CD8-positive, alpha-beta memory T cell (primary cell): ENCODE measurements around the gene PLA2G4A. TPM values are rescaled to one million over a fixed set of nuclear protein-coding genes. Genes with fewer than 3 reads are reported as not detected.

Source experiments
- CTCF ChIA-PET: fragments of 350-600 bp; sonication (Branson Sonifier 250); formaldehyde crosslinking; loops from one replicate; lab custom pipeline; 2021; ENCODE audit warnings: antibody characterized with exemption; lab: Charles Lee
- POLR2A ChIA-PET: fragments of 350-600 bp; sonication (Branson Sonifier 250); formaldehyde crosslinking; loops from one replicate; lab custom pipeline; 2021; ENCODE audit warnings: antibody characterized with exemption; lab: Charles Lee
- DNase-seq, 5 donors: peaks; one replicate each; pipeline versions ENCODE4 v3.0.0 to v3.0.0-alpha.2; 2020 to 2022; ENCODE audit warnings: mixed read lengths in 1 of 5
- H3K27ac ChIP-seq: one replicate; pipeline ENCODE4 v1.7.0; 2013; ENCODE audit warnings: low read depth, mild to moderate bottlenecking, low read length, moderate library complexity
- H3K27me3 ChIP-seq: 2 replicates; pipeline ENCODE4 v1.7.0; 2013; ENCODE audit warnings: low read length, mild to moderate bottlenecking; ENCODE audit not compliant: insufficient read depth, poor library complexity, severe bottlenecking
- H3K36me3 ChIP-seq: 2 replicates; pipeline ENCODE4 v1.7.0; 2013; ENCODE audit warnings: mild to moderate bottlenecking, low read length, moderate library complexity; ENCODE audit not compliant: insufficient read depth
- H3K4me1 ChIP-seq: 2 replicates; pipeline ENCODE4 v1.7.0; 2013; ENCODE audit warnings: mild to moderate bottlenecking, low read length, moderate library complexity; ENCODE audit not compliant: insufficient read depth
- H3K4me3 ChIP-seq: 2 replicates; pipeline ENCODE4 v1.7.0; 2013; ENCODE audit warnings: mild to moderate bottlenecking, low read length
- H3K9me3 ChIP-seq: 2 replicates; pipeline ENCODE4 v1.7.0; 2013; ENCODE audit warnings: mild to moderate bottlenecking, low read length
- H3K27ac Mint-ChIP-seq, 8 donors: one replicate each; pipeline ENCODE4 v1.8.0; 2020 to 2021; ENCODE audit warnings: mixed read lengths in 8 of 8, mild to moderate bottlenecking in 6 of 8, inconsistent platforms in 3 of 8, moderate library complexity in 3 of 8
- H3K27me3 Mint-ChIP-seq, 2 donors: one replicate each; pipeline ENCODE4 v1.8.0; 2020 to 2021; ENCODE audit warnings: mixed read lengths in 2 of 2, mild to moderate bottlenecking in 1 of 2, moderate library complexity in 1 of 2
- H3K36me3 Mint-ChIP-seq, 3 donors: one replicate each; pipeline ENCODE4 v1.8.0; 2020 to 2021; ENCODE audit warnings: mixed read lengths in 3 of 3, inconsistent platforms in 1 of 3, mild to moderate bottlenecking in 1 of 3
- H3K4me1 Mint-ChIP-seq, 3 donors: one replicate each; pipeline ENCODE4 v1.8.0; 2020 to 2021; ENCODE audit warnings: mixed read lengths in 3 of 3, inconsistent platforms in 1 of 3, mild to moderate bottlenecking in 1 of 3
- H3K4me3 Mint-ChIP-seq, 7 donors: one replicate each; pipeline ENCODE4 v1.8.0; 2020 to 2021; ENCODE audit warnings: mixed read lengths in 7 of 7, mild to moderate bottlenecking in 6 of 7, moderate library complexity in 4 of 7, inconsistent platforms in 2 of 7
- H3K9me3 Mint-ChIP-seq, 5 donors: one replicate each; pipeline ENCODE4 v1.8.0; 2020 to 2022; ENCODE audit warnings: mixed read lengths in 5 of 5, mild to moderate bottlenecking in 3 of 5, moderate library complexity in 2 of 5, inconsistent platforms in 1 of 5
- polyA plus RNA-seq: library from polyadenylated mRNA; unstranded; fragments of 300-500 nt; fragmentation: Illumina TruSeq; gene quantifications from one replicate; pipeline ENCODE4 v1.2.3, GENCODE V29; 2021
- total RNA-seq, 2 experiments: library from RNA; stranded (reverse); gene quantifications; one replicate each; pipeline ENCODE4 v1.2.3, GENCODE V29; 2021

PLA2G4A gene
- total and polyA plus RNA-seq, 3 experiments from 2014 or later: 1.1 to 1.5 TPM; not detected in 1

DNA sequence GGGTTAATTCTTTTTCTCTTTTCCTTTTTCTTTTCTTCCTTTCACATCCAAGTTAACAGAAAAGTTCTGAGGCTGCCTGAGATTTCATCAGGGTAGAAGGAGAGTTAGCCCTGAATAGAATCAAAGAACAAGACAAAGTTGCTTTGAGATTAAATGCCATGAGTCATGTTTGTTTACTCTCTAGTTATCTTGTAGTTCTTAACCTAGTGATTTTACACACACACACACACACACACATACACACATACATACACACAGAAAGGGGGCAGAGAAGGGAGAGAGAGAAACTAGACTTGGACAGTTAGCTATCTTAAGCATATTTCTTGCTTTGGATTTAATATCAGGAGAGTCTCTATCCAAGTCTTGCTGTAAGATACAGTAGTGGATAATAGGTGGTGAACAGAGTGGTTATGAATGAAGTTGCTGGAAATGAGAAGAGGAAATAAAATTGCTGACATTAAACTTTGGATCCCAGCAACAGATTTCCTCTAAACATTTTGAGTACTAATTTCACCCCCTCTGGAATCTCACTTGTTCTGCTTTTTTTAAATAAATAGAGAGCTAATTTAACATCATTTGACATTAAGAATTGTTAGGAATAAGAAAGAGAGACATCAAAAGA lies 19.9 kb downstream of the PLA2G4A start:
- Mint-ChIP-seq H3K36me3 (no peaks in the 10 kb centered on the region), H3K9me3 (peaks cover 0 to 3% (median 0%) of the 10 kb centered on the region in 5 donors), H3K27me3 (no peaks in the 10 kb centered on the region), H3K4me3 (no peak overlapping the region), H3K4me1 (no peaks in the 10 kb centered on the region), H3K27ac (no peak overlapping the region)
- no peak overlapping the region for H3K27ac ChIP-seq
- H3K4me1 ChIP-seq: no peaks in the 10 kb centered on the region
- ChIA-PET CTCF (no interaction called here), POLR2A (no interaction called here)
- H3K27me3 ChIP-seq: no peaks in the 10 kb centered on the region
- no peak overlapping the region for H3K4me3 ChIP-seq
- H3K9me3 ChIP-seq: no peaks in the 10 kb centered on the region
- no peak for DNase-seq
- no peaks in the 10 kb centered on the region for H3K36me3 ChIP-seq

- no peaks in the 10 kb centered on the region for H3K9me3 ChIP-seq
- no peak overlapping the region for H3K27ac Mint-ChIP-seq
- no peaks in the 10 kb centered on the region for H3K27me3 Mint-ChIP-seq
- no peaks in the 10 kb centered on the region for H3K27me3 ChIP-seq
- H3K27ac ChIP-seq: no peak overlapping the region
- no peaks in the 10 kb centered on the region for H3K4me1 Mint-ChIP-seq
- no peak overlapping the region for H3K4me3 Mint-ChIP-seq
- no peak for DNase-seq
- no peaks in the 10 kb centered on the region for H3K4me1 ChIP-seq
- CTCF ChIA-PET: no interaction called here
- H3K9me3 Mint-ChIP-seq: peaks cover 0 to 3% (median 0%) of the 10 kb centered on the region in 5 donors
- H3K4me3 ChIP-seq: no peak overlapping the region
- H3K36me3 ChIP-seq: no peaks in the 10 kb centered on the region
- no peaks in the 10 kb centered on the region for H3K36me3 Mint-ChIP-seq
- POLR2A ChIA-PET: no interaction called here
Measured at GRCh38 chr1:186849271-186849671, 20.5 kb downstream of the PLA2G4A start.

DNA sequence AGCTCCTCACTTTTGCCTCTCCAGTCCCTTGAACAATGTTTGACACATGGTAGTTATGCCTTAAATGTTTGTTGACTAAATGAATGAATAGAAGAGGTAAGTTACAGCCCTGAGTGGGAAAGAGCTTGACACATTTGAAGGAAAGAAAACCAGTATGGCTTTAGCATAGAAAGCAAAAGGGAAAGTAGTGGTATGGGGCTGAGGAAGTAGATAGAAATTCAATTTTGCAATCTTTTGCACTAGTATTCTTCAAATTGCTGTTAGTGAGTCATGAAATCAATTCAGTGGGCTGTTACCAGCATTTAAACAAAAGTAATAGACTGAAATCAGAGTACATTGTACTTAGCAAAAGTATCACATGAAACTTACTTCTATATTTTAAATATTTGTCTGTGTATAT lies 21.1 kb downstream of the PLA2G4A start:
- H3K4me1 ChIP-seq: no peaks in the 10 kb centered on the region
- H3K27ac ChIP-seq: no peak overlapping the region
- H3K36me3 ChIP-seq: no peaks in the 10 kb centered on the region
- H3K27me3 ChIP-seq: no peaks in the 10 kb centered on the region
- POLR2A ChIA-PET: no interaction called here
- H3K4me3 ChIP-seq: no peak overlapping the region
- Mint-ChIP-seq H3K4me1 (no peaks in the 10 kb centered on the region), H3K9me3 (peaks cover 0 to 3% (median 0%) of the 10 kb centered on the region in 5 donors), H3K36me3 (no peaks in the 10 kb centered on the region), H3K27ac (no peak overlapping the region), H3K27me3 (no peaks in the 10 kb centered on the region), H3K4me3 (no peak overlapping the region)
- H3K9me3 ChIP-seq: no peaks in the 10 kb centered on the region
- no peak for DNase-seq
- CTCF ChIA-PET: no interaction called here

GRCh38 chr1:186854102-186854501 lies 25.4 kb downstream of the PLA2G4A start:
- Histone ChIP-seq H3K9me3 (no peaks in the 10 kb centered on the region), H3K27ac (no peak overlapping the region), H3K36me3 (no peaks in the 10 kb centered on the region), H3K4me1 (no peaks in the 10 kb centered on the region), H3K4me3 (no peak overlapping the region), H3K27me3 (no peaks in the 10 kb centered on the region)
- Mint-ChIP-seq H3K27me3 (no peaks in the 10 kb centered on the region), H3K36me3 (no peaks in the 10 kb centered on the region), H3K9me3 (peaks cover 0 to 6% (median 0%) of the 10 kb centered on the region in 5 donors), H3K4me3 (no peak overlapping the region), H3K4me1 (no peaks in the 10 kb centered on the region), H3K27ac (no peak overlapping the region)
- DNase-seq: no peak
- CTCF ChIA-PET: no interaction called here
- POLR2A ChIA-PET: no interaction called here

DNA sequence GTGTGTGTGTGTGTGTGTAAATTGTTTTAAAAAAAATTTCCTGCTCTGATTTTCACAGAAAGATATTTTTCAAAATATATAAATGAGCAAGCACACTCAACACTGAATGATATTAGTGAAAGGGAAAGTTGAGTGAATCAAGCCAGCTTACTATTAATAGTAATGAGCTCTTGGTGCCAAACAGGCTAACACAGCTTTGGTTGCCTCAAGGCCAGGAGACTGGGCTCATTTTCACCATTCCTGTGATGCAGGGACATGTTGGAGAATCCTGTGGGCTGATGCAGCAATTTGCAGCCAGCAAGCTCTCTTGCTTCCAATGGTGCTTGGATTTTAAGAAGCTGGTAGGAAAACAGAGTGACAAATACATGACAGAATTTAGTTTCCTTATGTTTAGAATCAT lies 30.2 kb downstream of the PLA2G4A start:
- no peak overlapping the region for H3K4me3 Mint-ChIP-seq
- ChIA-PET POLR2A (no interaction called here), CTCF (no interaction called here)
- H3K27me3 Mint-ChIP-seq: no peaks in the 10 kb centered on the region
- no peak overlapping the region for H3K4me3 ChIP-seq
- peaks cover 0 to 4% (median 3%) of the 10 kb centered on the region in 5 donors for H3K9me3 Mint-ChIP-seq
- no peak for DNase-seq
- no peaks in the 10 kb centered on the region for H3K4me1 Mint-ChIP-seq
- H3K27ac Mint-ChIP-seq: no peak overlapping the region
- H3K36me3 ChIP-seq: no peaks in the 10 kb centered on the region
- no peak overlapping the region for H3K27ac ChIP-seq
- H3K9me3 ChIP-seq: no peaks in the 10 kb centered on the region
- no peaks in the 10 kb centered on the region for H3K36me3 Mint-ChIP-seq
- H3K4me1 ChIP-seq: no peaks in the 10 kb centered on the region
- no peaks in the 10 kb centered on the region for H3K27me3 ChIP-seq

DNA sequence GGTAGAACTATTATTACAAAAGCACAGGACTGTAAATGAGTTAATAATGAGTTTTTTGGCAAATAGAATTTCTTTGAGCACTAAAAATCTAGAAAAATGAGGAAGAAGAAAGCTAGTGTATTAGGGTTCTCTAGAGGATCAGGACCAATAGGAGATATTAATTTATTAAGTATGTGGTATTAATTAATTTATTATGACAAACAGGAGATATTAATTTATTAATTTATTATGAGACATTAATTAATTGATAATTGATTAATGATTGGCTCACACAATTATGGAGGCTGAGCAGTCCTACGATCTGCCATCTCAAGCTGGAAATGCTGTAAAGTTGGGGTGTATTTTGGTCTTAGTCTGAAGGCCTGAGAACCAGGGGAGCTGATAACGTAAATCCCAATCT lies 31.2 kb downstream of the PLA2G4A start:
- ChIA-PET POLR2A (no interaction called here), CTCF (no interaction called here)
- H3K4me1 ChIP-seq: no peaks in the 10 kb centered on the region
- H3K4me1 Mint-ChIP-seq: no peaks in the 10 kb centered on the region
- no peak for DNase-seq
- H3K4me3 ChIP-seq: no peak overlapping the region
- no peak overlapping the region for H3K27ac Mint-ChIP-seq
- H3K9me3 ChIP-seq: no peaks in the 10 kb centered on the region
- H3K27me3 ChIP-seq: no peaks in the 10 kb centered on the region
- no peaks in the 10 kb centered on the region for H3K36me3 Mint-ChIP-seq
- peaks cover 0 to 4% (median 3%) of the 10 kb centered on the region in 5 donors for H3K9me3 Mint-ChIP-seq
- H3K27ac ChIP-seq: no peak overlapping the region
- H3K27me3 Mint-ChIP-seq: no peaks in the 10 kb centered on the region
- no peaks in the 10 kb centered on the region for H3K36me3 ChIP-seq
- no peak overlapping the region for H3K4me3 Mint-ChIP-seq

DNA sequence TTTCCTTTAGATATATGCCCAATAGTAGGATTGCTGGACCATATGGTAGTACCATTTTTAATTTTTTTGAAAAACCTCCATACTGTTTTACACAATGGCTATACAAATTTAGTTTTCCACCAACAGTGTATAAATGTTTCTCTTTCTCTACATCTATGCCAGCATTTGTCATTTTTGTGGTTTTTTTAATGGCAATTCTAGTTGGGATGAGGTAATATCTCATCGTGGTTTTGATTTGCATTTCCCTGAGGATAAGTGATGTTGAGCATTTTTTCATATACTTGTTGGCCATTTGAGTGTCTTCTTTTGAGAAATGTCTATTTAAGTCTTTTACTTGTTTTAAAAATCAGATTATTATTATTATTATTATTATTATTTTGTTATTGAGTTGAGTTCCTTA lies 35.5 kb downstream of the PLA2G4A start:
- H3K4me3 Mint-ChIP-seq: no peak overlapping the region
- Histone ChIP-seq H3K4me1 (no peaks in the 10 kb centered on the region), H3K36me3 (no peaks in the 10 kb centered on the region), H3K27me3 (no peaks in the 10 kb centered on the region), H3K9me3 (no peaks in the 10 kb centered on the region), H3K4me3 (no peak overlapping the region), H3K27ac (no peak overlapping the region)
- CTCF ChIA-PET: no interaction called here
- H3K4me1 Mint-ChIP-seq: peaks cover 1 to 4% (median 4%) of the 10 kb centered on the region in 3 donors
- H3K36me3 Mint-ChIP-seq: no peaks in the 10 kb centered on the region
- H3K27ac Mint-ChIP-seq: no peak overlapping the region
- POLR2A ChIA-PET: no interaction called here
- DNase-seq: no peak
- H3K9me3 Mint-ChIP-seq: peaks cover 0 to 9% (median 0%) of the 10 kb centered on the region in 5 donors
- H3K27me3 Mint-ChIP-seq: no peaks in the 10 kb centered on the region

DNA sequence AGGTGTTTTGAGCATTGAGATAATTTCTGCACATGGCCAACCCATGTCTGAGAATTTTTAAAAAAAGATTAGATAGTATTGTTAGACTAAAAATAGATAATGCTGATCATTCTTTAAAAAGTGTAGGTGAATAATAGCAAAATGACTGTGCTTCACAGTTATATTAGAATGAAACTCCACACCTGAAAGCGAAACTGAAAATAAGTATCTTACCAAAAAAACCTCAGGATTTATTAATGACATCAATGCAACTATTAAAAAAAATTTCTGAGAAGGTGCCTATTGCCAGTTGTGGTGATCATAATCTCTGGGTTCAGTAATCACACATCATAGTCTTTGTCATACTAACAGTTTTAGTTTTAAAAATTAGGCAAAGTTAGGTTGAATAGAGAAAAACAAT lies 36.5 kb downstream of the PLA2G4A start:
- H3K27ac Mint-ChIP-seq: no peak overlapping the region
- POLR2A ChIA-PET: no interaction called here

More for the DNA sequence above, 36.5 kb downstream of the PLA2G4A start:
- no peak overlapping the region for H3K4me3 Mint-ChIP-seq
- no peaks in the 10 kb centered on the region for H3K36me3 Mint-ChIP-seq
- Histone ChIP-seq H3K36me3 (no peaks in the 10 kb centered on the region), H3K27me3 (no peaks in the 10 kb centered on the region), H3K4me3 (no peak overlapping the region), H3K4me1 (no peaks in the 10 kb centered on the region), H3K27ac (no peak overlapping the region), H3K9me3 (no peaks in the 10 kb centered on the region)
- no peak for DNase-seq
- peaks cover 0 to 9% (median 0%) of the 10 kb centered on the region in 5 donors for H3K9me3 Mint-ChIP-seq
- H3K27me3 Mint-ChIP-seq: no peaks in the 10 kb centered on the region
- CTCF ChIA-PET: no interaction called here
- peaks cover 1 to 4% (median 4%) of the 10 kb centered on the region in 3 donors for H3K4me1 Mint-ChIP-seq
